ENCODE data around the gene RRAGB. TPM values are rescaled to one million over a fixed set of nuclear protein-coding genes. Genes with fewer than 3 reads are reported as not detected.
"Not testable (repeated sequence)": the region's sequence is repeated elsewhere in the genome, so short reads cannot be mapped to it uniquely, and the experiment has no call there.

Gene RRAGB
- total RNA-seq (2022) (7.9 and 10.6 TPM in 2 replicates), Bru-seq, nascent RNA (percentile 72 among the genes with signal in this experiment), BruChase-seq, experiment 1, labeled RNA remaining after a 6-hour chase (percentile 71 among the genes with signal in this experiment), BruChase-seq, experiment 2, labeled RNA remaining after a 2-hour chase (percentile 84 among the genes with signal in this experiment)
- long read RNA-seq, partial matches to known transcripts: 1 of 15 reads
- long read RNA-seq, other reads (novel, unspliced or antisense): 11 of 15 reads

- intact Hi-C loops (cut with micrococcal nuclease): loop anchor here (1.0 to 5.0 kb wide), 2 partner anchors 514 to 583 kb away; partner anchors contain the start of gene KLF8
- CTCF ChIA-PET: interaction anchor here (0.5 to 1.3 kb wide), 12 partner anchors 10 to 1096 kb away, joined by 3 to 5 read pairs (median 4); no protein-coding TSS in a partner anchor
- POLR2A ChIA-PET: interaction anchor here (1.0 to 2.1 kb wide), 3 partner anchors 10 to 1011 kb away, joined by 5 to 11 read pairs (median 5); partner anchors contain the start of gene NBDY
- Mint-ChIP-seq H3K4me1 (ENCODE audit: insufficient read depth, unreplicated experiment) (no peaks in the 10 kb centered on the region), H3K4me3 (ENCODE audit: unreplicated experiment) (peak within 1 kb of the TSS; percentile 82), H3K27me3 (ENCODE audit: insufficient read depth, unreplicated experiment) (no peaks in the 10 kb centered on the region), H3K27ac (ENCODE audit: low read depth, unreplicated experiment) (peak within 1 kb of the TSS; percentile 83), H3K36me3 (ENCODE audit: insufficient read depth, unreplicated experiment) (peaks cover 10% of the 10 kb centered on the region), H3K9me3 (ENCODE audit: unreplicated experiment) (peaks cover 7% of the 10 kb centered on the region)
- DNase-seq (ENCODE audit: unreplicated experiment): peak; percentile 93
- BruUV-seq (replicated peaks): TSS peak; percentile 77
- peak; percentile 37 for TF ChIP-seq CTCF (IDR thresholded peaks at IDR 0.05; ENCODE audit: unreplicated experiment)
Measured at GRCh38 chrX:55717521-55718497, at the start of gene RRAGB. Gene RRAGB (plus strand): TSS chrX:55717749. CDS start chrX:55718328, 579 bp downstream.

- TF ChIP-seq CTCF (IDR thresholded peaks at IDR 0.05; ENCODE audit: unreplicated experiment): no peak
- H3K27ac Mint-ChIP-seq (ENCODE audit: low read depth, unreplicated experiment): no peak overlapping the region
- intact Hi-C loops (cut with micrococcal nuclease): no loop called here
- DNase-seq (ENCODE audit: unreplicated experiment): no peak
- CTCF ChIA-PET: no interaction called here
- H3K36me3 Mint-ChIP-seq (ENCODE audit: insufficient read depth, unreplicated experiment): no peaks in the 10 kb centered on the region
- peaks cover 35% of the 10 kb centered on the region for H3K9me3 Mint-ChIP-seq (ENCODE audit: unreplicated experiment)
- POLR2A ChIA-PET: no interaction called here
- H3K4me1 Mint-ChIP-seq (ENCODE audit: insufficient read depth, unreplicated experiment): no peaks in the 10 kb centered on the region
- no peaks in the 10 kb centered on the region for H3K27me3 Mint-ChIP-seq (ENCODE audit: insufficient read depth, unreplicated experiment)
- BruUV-seq (replicated peaks): no TSS peak
- H3K4me3 Mint-ChIP-seq (ENCODE audit: unreplicated experiment): no peak overlapping the region
Measured at GRCh38 chrX:55668084-55668483, 49.5 kb upstream of the RRAGB start.

GRCh38 chrX:55688579-55688978 is 29.0 kb upstream of the RRAGB start:
- POLR2A ChIA-PET; CTCF ChIA-PET; H3K36me3 Mint-ChIP-seq (ENCODE audit: insufficient read depth, unreplicated experiment); intact Hi-C loops (cut with micrococcal nuclease); H3K27ac Mint-ChIP-seq (ENCODE audit: low read depth, unreplicated experiment); BruUV-seq (replicated peaks); H3K27me3 Mint-ChIP-seq (ENCODE audit: insufficient read depth, unreplicated experiment); DNase-seq (ENCODE audit: unreplicated experiment); H3K4me1 Mint-ChIP-seq (ENCODE audit: insufficient read depth, unreplicated experiment); H3K4me3 Mint-ChIP-seq (ENCODE audit: unreplicated experiment): not testable (repeated sequence)
- peaks cover 29% of the 10 kb centered on the region for H3K9me3 Mint-ChIP-seq (ENCODE audit: unreplicated experiment)

- no peaks in the 10 kb centered on the region for H3K9me3 Mint-ChIP-seq (ENCODE audit: unreplicated experiment)
- POLR2A ChIA-PET: no interaction called here
Measured at GRCh38 chrX:55695227-55696018, 22.1 kb upstream of the RRAGB start.

More at GRCh38 chrX:55695227-55696018, 22.1 kb upstream of the RRAGB start:
- no peak overlapping the region for H3K27ac Mint-ChIP-seq (ENCODE audit: low read depth, unreplicated experiment)
- DNase-seq (ENCODE audit: unreplicated experiment): no peak
- peaks cover 18% of the 10 kb centered on the region for H3K27me3 Mint-ChIP-seq (ENCODE audit: insufficient read depth, unreplicated experiment)
- BruUV-seq (replicated peaks): no TSS peak
- TF ChIP-seq CTCF (IDR thresholded peaks at IDR 0.05; ENCODE audit: unreplicated experiment): no peak
- H3K4me3 Mint-ChIP-seq (ENCODE audit: unreplicated experiment): no peak overlapping the region
- CTCF ChIA-PET: interaction anchor here (0.6 kb wide), 1 partner anchor 22 kb away, joined by 4 read pairs; the partner anchor contains the start of gene RRAGB
- H3K4me1 Mint-ChIP-seq (ENCODE audit: insufficient read depth, unreplicated experiment): no peaks in the 10 kb centered on the region
- no peaks in the 10 kb centered on the region for H3K36me3 Mint-ChIP-seq (ENCODE audit: insufficient read depth, unreplicated experiment)
- intact Hi-C loops (cut with micrococcal nuclease): no loop called here
